HG03103 (cell line): ENCODE data around the gene KRT33B.
"Not testable (repeated sequence)": the region's sequence is repeated elsewhere in the genome, so short reads cannot be mapped to it uniquely, and the experiment has no call there.

Experiments
- ATAC-seq: cut with Tn5 transposase; IDR thresholded peaks from one replicate; pipeline ENCODE4 v1.9.1; 2021; ENCODE audit warnings: low read depth; ENCODE audit not compliant: unreplicated experiment

The KRT33B gene

GRCh38 chr17:41394254-41394996, 24.8 kb upstream of the KRT33B start:
- ATAC-seq = no peak

GRCh38 chr17:41393826-41394225, 24.2 kb upstream of the KRT33B start:
- no peak for ATAC-seq

- ATAC-seq = no peak
Observed at GRCh38 chr17:41393294-41393693, 23.7 kb upstream of the KRT33B start.

- no peak for ATAC-seq
Observed at GRCh38 chr17:41392278-41392677, 22.7 kb upstream of the KRT33B start.

GRCh38 chr17:41391535-41391934, 21.9 kb upstream of the KRT33B start:
- ATAC-seq = no peak

GRCh38 chr17:41390411-41390938, 20.9 kb upstream of the KRT33B start:
- no peak for ATAC-seq

- no peak for ATAC-seq
Observed at GRCh38 chr17:41387670-41388069, 18.1 kb upstream of the KRT33B start.

- ATAC-seq = no peak
Observed at GRCh38 chr17:41386227-41386626, 16.6 kb upstream of the KRT33B start.

GRCh38 chr17:41383690-41384089, 14.1 kb upstream of the KRT33B start:
- no peak for ATAC-seq

- ATAC-seq = no peak
Observed at GRCh38 chr17:41382394-41382793, 12.8 kb upstream of the KRT33B start.

GRCh38 chr17:41381943-41382342, 12.3 kb upstream of the KRT33B start, which contains the start of gene KRT34:
Gene KRT34, minus strand, starts transcription at chr17:41382306. Its CDS starts 60 bp downstream, at chr17:41382246.
- ATAC-seq = not testable (repeated sequence)

GRCh38 chr17:41380091-41380490, 10.5 kb upstream of the KRT33B start:
- not testable (repeated sequence) for ATAC-seq

- ATAC-seq = no peak
Observed at GRCh38 chr17:41377546-41377945, 7.9 kb upstream of the KRT33B start.

GRCh38 chr17:41369023-41369422, 590 bp downstream of the KRT33B start:
- ATAC-seq = no peak

GRCh38 chr17:41367426-41368075, 2.1 kb downstream of the KRT33B start:
- ATAC-seq = no peak

GRCh38 chr17:41366070-41366469, 3.5 kb downstream of the KRT33B start:
- no peak for ATAC-seq

GRCh38 chr17:41363881-41364280, 5.7 kb downstream of the KRT33B start:
- ATAC-seq = no peak

- no peak for ATAC-seq
Observed at GRCh38 chr17:41360296-41360995, 9.2 kb downstream of the KRT33B start.

GRCh38 chr17:41354536-41354935, 15.1 kb downstream of the KRT33B start:
- no peak for ATAC-seq

GRCh38 chr17:41352597-41353366, 16.8 kb downstream of the KRT33B start:
- no peak for ATAC-seq
